Gastroesophageal sphincter (tissue), 4 donors: ENCODE data around the gene SORCS3. TPM values are rescaled to one million over a fixed set of nuclear protein-coding genes. Genes with fewer than 3 reads are reported as not detected.

Experiments
- ATAC-seq: fragments of 150-250 bp; one replicate; pipeline ENCODE4 v1.9.1; 2016; ENCODE audit warnings: mild to moderate bottlenecking, moderate library complexity
- H3K27ac ChIP-seq, 4 donors: fragments of 200-600 bp; sonication (generic) in 3 of 4; 1 replicate in 3 of 4; 2 replicates in 1 of 4; pipeline ENCODE4 v1.5.1; 2016 to 2019
- H3K27me3 ChIP-seq: fragments of 200-600 bp; sonication (generic); one replicate; pipeline ENCODE4 v1.5.1; 2019
- H3K36me3 ChIP-seq, 2 donors: fragments of 200-600 bp; sonication (generic); one replicate each; pipeline ENCODE4 v1.5.1; 2019; ENCODE audit warnings: control low read depth in 1 of 2
- H3K4me1 ChIP-seq, 3 donors: fragments of 200-600 bp; sonication (generic); 1 replicate in 2 of 3; 2 replicates in 1 of 3; pipeline ENCODE4 v1.5.1; 2016 to 2019; ENCODE audit warnings: control low read depth in 2 of 3
- H3K4me3 ChIP-seq, 2 donors: fragments of 200-600 bp; sonication (generic); one replicate each; pipeline ENCODE4 v1.5.1; 2019; ENCODE audit warnings: mild to moderate bottlenecking in 1 of 2, moderate library complexity in 1 of 2
- H3K9me3 ChIP-seq, 3 donors: fragments of 200-600 bp; sonication (generic); one replicate each; pipeline ENCODE4 v1.5.1; 2017 to 2019; ENCODE audit warnings: control low read depth in 2 of 3
- CTCF ChIP-seq, 4 experiments: fragments of 200-600 bp in 2 of 4; fragments of 450-650 bp in 2 of 4; sonication (generic) in 1 of 4; IDR thresholded peaks; one replicate each; pipeline ENCODE4 v1.5.1; 2017 to 2019; ENCODE audit warnings: antibody characterized with exemption in 4 of 4, mild to moderate bottlenecking in 2 of 4, moderate library complexity in 2 of 4
- EP300 ChIP-seq: sonication (generic); formaldehyde crosslinking; IDR thresholded peaks from one replicate; pipeline ENCODE4 v1.6.1; 2017; ENCODE audit warnings: antibody characterized with exemption, mild to moderate bottlenecking
- POLR2A ChIP-seq, 2 donors: fragments of 450-650 bp; IDR thresholded peaks; one replicate each; pipeline ENCODE4 v1.6.1; 2017; ENCODE audit warnings: antibody characterized with exemption in 2 of 2, mild to moderate bottlenecking in 2 of 2, moderate library complexity in 1 of 2
- POLR2AphosphoS5 ChIP-seq: sonication (generic); formaldehyde crosslinking; IDR thresholded peaks from one replicate; pipeline ENCODE4 v1.6.1; 2017; ENCODE audit warnings: antibody characterized with exemption
- WGBS, 2 donors: methylation state at CpG; one replicate each; pipeline ENCODE4 v1.1.5; 2018; ENCODE audit warnings: low coverage in 1 of 2; 5-methylcytosine and 5-hydroxymethylcytosine counted together
- total RNA-seq, 4 donors: library from RNA; depleted of rRNA; stranded (reverse); fragments of >200 nt; gene quantifications; one replicate each; pipeline ENCODE4 v1.1.0, GENCODE V29; 2016

SORCS3 gene
- total RNA-seq, 4 donors from 2014 or later, result 0.31 to 1.3 (median 0.69) TPM; not detected in 1

GRCh38 chr10:104925232-104925851 is 284.3 kb downstream of the SORCS3 start:
- no peak overlapping the region for H3K27ac ChIP-seq
- peak in 3 of 4 experiments; percentile 12 to 62 (median 28) for TF ChIP-seq CTCF (IDR thresholded peaks at IDR 0.05)
- no peak for TF ChIP-seq POLR2A (IDR thresholded peaks at IDR 0.05)
- H3K27me3 ChIP-seq, result no peaks in the 10 kb centered on the region
- H3K36me3 ChIP-seq, result no peaks in the 10 kb centered on the region
- H3K9me3 ChIP-seq, result peaks cover 0 to 4% (median 0%) of the 10 kb centered on the region in 3 donors
- WGBS, 2 donors, result 56 to 74% methylated on average over 3 of the region's 3 CpGs
- H3K4me1 ChIP-seq, result no peaks in the 10 kb centered on the region
- no peak overlapping the region for H3K4me3 ChIP-seq
- ATAC-seq, result no peak

GRCh38 chr10:104928734-104929133 is 287.6 kb downstream of the SORCS3 start:
- H3K27ac ChIP-seq, result no peak overlapping the region
- no peaks in the 10 kb centered on the region for H3K4me1 ChIP-seq
- ATAC-seq, result no peak
- no peaks in the 10 kb centered on the region for H3K36me3 ChIP-seq
- H3K4me3 ChIP-seq, result no peak overlapping the region
- TF ChIP-seq POLR2A (IDR thresholded peaks at IDR 0.05) (no peak), POLR2AphosphoS5 (no peak), EP300 (no peak), CTCF (IDR thresholded peaks at IDR 0.05) (no peak)
- no peaks in the 10 kb centered on the region for H3K27me3 ChIP-seq
- 100% methylated on average over 1 of the region's 2 CpGs for WGBS, 2 donors
- H3K9me3 ChIP-seq, result peaks cover 0 to 4% (median 0%) of the 10 kb centered on the region in 3 donors

- ATAC-seq, result no peak
- H3K27me3 ChIP-seq, result no peaks in the 10 kb centered on the region
- H3K27ac ChIP-seq, result no peak overlapping the region
- WGBS, 2 donors, result 43 to 75% methylated on average over 1 to 2 of the region's 2 CpGs
- no peak for TF ChIP-seq EP300
- TF ChIP-seq POLR2A (IDR thresholded peaks at IDR 0.05), result no peak
- TF ChIP-seq CTCF (IDR thresholded peaks at IDR 0.05), result no peak
- TF ChIP-seq POLR2AphosphoS5, result no peak
- H3K9me3 ChIP-seq, result peaks cover 0 to 4% (median 0%) of the 10 kb centered on the region in 3 donors
- H3K4me3 ChIP-seq, result no peak overlapping the region
- no peaks in the 10 kb centered on the region for H3K4me1 ChIP-seq
- H3K36me3 ChIP-seq, result no peaks in the 10 kb centered on the region
Measured at GRCh38 chr10:104931612-104932134, 290.6 kb downstream of the SORCS3 start.

GRCh38 chr10:104935656-104936055 is 294.6 kb downstream of the SORCS3 start:
- Histone ChIP-seq H3K4me1 (no peaks in the 10 kb centered on the region), H3K27me3 (no peaks in the 10 kb centered on the region), H3K36me3 (no peaks in the 10 kb centered on the region), H3K27ac (no peak overlapping the region), H3K4me3 (no peak overlapping the region), H3K9me3 (no peaks in the 10 kb centered on the region)
- TF ChIP-seq EP300, result no peak
- TF ChIP-seq CTCF (IDR thresholded peaks at IDR 0.05), result no peak
- TF ChIP-seq POLR2AphosphoS5, result no peak
- no peak for TF ChIP-seq POLR2A (IDR thresholded peaks at IDR 0.05)
- WGBS, 2 donors, result 49 to 89% methylated on average over 1 to 2 of the region's 2 CpGs
- no peak for ATAC-seq

- no peak for TF ChIP-seq CTCF (IDR thresholded peaks at IDR 0.05)
- no peak for TF ChIP-seq POLR2A (IDR thresholded peaks at IDR 0.05)
- no peak for TF ChIP-seq EP300
- no peak for TF ChIP-seq POLR2AphosphoS5
- WGBS, 2 donors, result 40 to 43% methylated on average over 2 of the region's 2 CpGs
- Histone ChIP-seq H3K27ac (no peak overlapping the region), H3K9me3 (no peaks in the 10 kb centered on the region), H3K36me3 (no peaks in the 10 kb centered on the region), H3K4me3 (no peak overlapping the region), H3K27me3 (no peaks in the 10 kb centered on the region), H3K4me1 (no peaks in the 10 kb centered on the region)
- no peak for ATAC-seq
Measured at GRCh38 chr10:104937567-104937966, 296.5 kb downstream of the SORCS3 start.
